ENCODE results near the gene SECISBP2L.

SECISBP2L gene

DNA sequence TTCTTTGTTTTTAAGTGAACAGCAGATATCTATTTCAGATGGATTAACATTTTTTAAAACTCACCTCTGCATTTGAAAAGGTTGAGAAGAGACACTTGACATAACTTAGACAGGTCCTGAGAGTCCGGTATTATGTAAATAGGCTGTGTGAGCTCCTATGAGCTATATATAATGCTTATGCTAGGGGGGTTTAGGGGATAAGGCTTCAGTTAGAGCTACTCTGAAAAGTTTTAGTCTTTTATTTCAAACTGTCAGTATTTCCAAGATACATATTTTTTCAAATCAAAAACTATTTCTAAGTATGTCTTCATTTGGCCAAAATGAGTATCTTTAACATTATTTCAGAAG, 99.4 kb downstream of the SECISBP2L start:
- Histone ChIP-seq H2AK5ac (ENCODE audit: low read depth, low read length) (no peak overlapping the region), H2BK12ac (ENCODE audit: low read length) (no peak overlapping the region), H4K8ac (ENCODE audit: low read depth, low read length) (no peak overlapping the region), H3K9me3 (replicated peaks in 1 of 2; ENCODE audit: control insufficient read depth in 2 of 2, insufficient read depth in 1 of 2, low read depth in 1 of 2, low read length in 2 of 2) (no peaks in the 10 kb centered on the region), H2BK15ac (ENCODE audit: low read length) (no peak overlapping the region), H3K27me3 (ENCODE audit: control insufficient read depth in 3 of 3, insufficient read depth in 3 of 3, low read depth in 1 of 3, low read length in 3 of 3) (peaks cover 0 to 2% (median 0%) of the 10 kb centered on the region in 3 experiments), H3K9ac (ENCODE audit: low read depth, low read length, poor library complexity) (no peak overlapping the region), H2BK5ac (ENCODE audit: low read length) (no peak overlapping the region), H3K79me1 (ENCODE audit: low read depth, low read length) (no peaks in the 10 kb centered on the region), H3K36me3 (replicated peaks in 1 of 2; ENCODE audit: control insufficient read depth in 2 of 2, insufficient read depth in 2 of 2, low read length in 2 of 2) (no peaks in the 10 kb centered on the region), H2BK120ac (ENCODE audit: low read depth, low read length) (no peak overlapping the region), H4K91ac (ENCODE audit: low read depth, low read length, poor library complexity) (no peak overlapping the region), H3K27ac (replicated peaks; ENCODE audit: low read length) (no peak overlapping the region), H2AFZ (ENCODE audit: low read length) (no peak overlapping the region), H3K18ac (ENCODE audit: low read length) (no peak overlapping the region), H3K4me3 (ENCODE audit: low read length in 2 of 2) (no peak overlapping the region), H3K14ac (ENCODE audit: low read length) (no peak overlapping the region), H3K4ac (ENCODE audit: low read length) (no peak overlapping the region), H3K4me2 (ENCODE audit: insufficient read depth, low read length, poor library complexity, severe bottlenecking) (no peak overlapping the region), H3K23ac (ENCODE audit: low read depth, low read length, poor library complexity) (no peak overlapping the region), H3K4me1 (ENCODE audit: control insufficient read depth in 2 of 2, insufficient read depth in 1 of 2, low read depth in 1 of 2, low read length in 2 of 2) (no peaks in the 10 kb centered on the region)
- no CpG with 5 or more reads among the region's 1 CpG for WGBS, 2 donors (ENCODE audit: extremely low coverage in 2 of 2, insufficient read length in 2 of 2, insufficient replicate concordance in 1 of 2)
- no peak for DNase-seq (ENCODE audit: low spot score)

GRCh38 chr15:48946074-48946839, 100.0 kb downstream of the SECISBP2L start:
- Histone ChIP-seq H2AFZ (ENCODE audit: low read length) (no peak overlapping the region), H2BK15ac (ENCODE audit: low read length) (no peak overlapping the region), H3K36me3 (replicated peaks in 1 of 2; ENCODE audit: control insufficient read depth in 2 of 2, insufficient read depth in 2 of 2, low read length in 2 of 2) (no peaks in the 10 kb centered on the region), H2AK5ac (ENCODE audit: low read depth, low read length) (no peak overlapping the region), H4K91ac (ENCODE audit: low read depth, low read length, poor library complexity) (no peak overlapping the region), H3K27ac (replicated peaks; ENCODE audit: low read length) (no peak overlapping the region), H3K4me1 (ENCODE audit: control insufficient read depth in 2 of 2, insufficient read depth in 1 of 2, low read depth in 1 of 2, low read length in 2 of 2) (no peaks in the 10 kb centered on the region), H3K4me2 (ENCODE audit: insufficient read depth, low read length, poor library complexity, severe bottlenecking) (no peak overlapping the region), H2BK12ac (ENCODE audit: low read length) (no peak overlapping the region), H2BK5ac (ENCODE audit: low read length) (no peak overlapping the region), H3K9ac (ENCODE audit: low read depth, low read length, poor library complexity) (no peak overlapping the region), H3K9me3 (replicated peaks in 1 of 2; ENCODE audit: control insufficient read depth in 2 of 2, insufficient read depth in 1 of 2, low read depth in 1 of 2, low read length in 2 of 2) (no peaks in the 10 kb centered on the region), H4K8ac (ENCODE audit: low read depth, low read length) (no peak overlapping the region), H3K27me3 (ENCODE audit: control insufficient read depth in 3 of 3, insufficient read depth in 3 of 3, low read depth in 1 of 3, low read length in 3 of 3) (peaks cover 0 to 2% (median 0%) of the 10 kb centered on the region in 3 experiments), H3K14ac (ENCODE audit: low read length) (no peak overlapping the region), H2BK120ac (ENCODE audit: low read depth, low read length) (no peak overlapping the region), H3K4ac (ENCODE audit: low read length) (no peak overlapping the region), H3K18ac (ENCODE audit: low read length) (no peak overlapping the region), H3K23ac (ENCODE audit: low read depth, low read length, poor library complexity) (no peak overlapping the region), H3K79me1 (ENCODE audit: low read depth, low read length) (no peaks in the 10 kb centered on the region), H3K4me3 (ENCODE audit: low read length in 2 of 2) (no peak overlapping the region)
- no peak for DNase-seq (ENCODE audit: low spot score)
- WGBS, 2 donors (ENCODE audit: extremely low coverage in 2 of 2, insufficient read length in 2 of 2, insufficient replicate concordance in 1 of 2): no CpG with 5 or more reads among the region's 5 CpGs

- no peak overlapping the region for H3K14ac ChIP-seq (ENCODE audit: low read length)
- no peaks in the 10 kb centered on the region for H3K79me1 ChIP-seq (ENCODE audit: low read depth, low read length)
- no peak overlapping the region for H3K27ac ChIP-seq (replicated peaks; ENCODE audit: low read length)
- H3K18ac ChIP-seq (ENCODE audit: low read length): no peak overlapping the region
- H2BK120ac ChIP-seq (ENCODE audit: low read depth, low read length): no peak overlapping the region
- no peaks in the 10 kb centered on the region for H3K36me3 ChIP-seq (replicated peaks in 1 of 2; ENCODE audit: control insufficient read depth in 2 of 2, insufficient read depth in 2 of 2, low read length in 2 of 2)
- WGBS, 2 donors (ENCODE audit: extremely low coverage in 2 of 2, insufficient read length in 2 of 2, insufficient replicate concordance in 1 of 2): no CpG with 5 or more reads among the region's 2 CpGs
- H4K8ac ChIP-seq (ENCODE audit: low read depth, low read length): no peak overlapping the region
- H3K4ac ChIP-seq (ENCODE audit: low read length): no peak overlapping the region
- H3K9ac ChIP-seq (ENCODE audit: low read depth, low read length, poor library complexity): no peak overlapping the region
- no peaks in the 10 kb centered on the region for H3K9me3 ChIP-seq (replicated peaks in 1 of 2; ENCODE audit: control insufficient read depth in 2 of 2, insufficient read depth in 1 of 2, low read depth in 1 of 2, low read length in 2 of 2)
- no peak overlapping the region for H3K4me2 ChIP-seq (ENCODE audit: insufficient read depth, low read length, poor library complexity, severe bottlenecking)
- no peak overlapping the region for H2BK5ac ChIP-seq (ENCODE audit: low read length)
- no peak overlapping the region for H3K23ac ChIP-seq (ENCODE audit: low read depth, low read length, poor library complexity)
- no peak overlapping the region for H4K91ac ChIP-seq (ENCODE audit: low read depth, low read length, poor library complexity)
- H3K4me3 ChIP-seq (ENCODE audit: low read length in 2 of 2): no peak overlapping the region
- H2AK5ac ChIP-seq (ENCODE audit: low read depth, low read length): no peak overlapping the region
- no peaks in the 10 kb centered on the region for H3K4me1 ChIP-seq (ENCODE audit: control insufficient read depth in 2 of 2, insufficient read depth in 1 of 2, low read depth in 1 of 2, low read length in 2 of 2)
- H2AFZ ChIP-seq (ENCODE audit: low read length): no peak overlapping the region
- no peak for DNase-seq (ENCODE audit: low spot score)
- H3K27me3 ChIP-seq (ENCODE audit: control insufficient read depth in 3 of 3, insufficient read depth in 3 of 3, low read depth in 1 of 3, low read length in 3 of 3): peaks cover 0 to under 1% (median 0%) of the 10 kb centered on the region in 3 experiments
- H2BK12ac ChIP-seq (ENCODE audit: low read length): no peak overlapping the region
- no peak overlapping the region for H2BK15ac ChIP-seq (ENCODE audit: low read length)
Measured at GRCh38 chr15:48945386-48945785, 100.9 kb downstream of the SECISBP2L start.

DNA sequence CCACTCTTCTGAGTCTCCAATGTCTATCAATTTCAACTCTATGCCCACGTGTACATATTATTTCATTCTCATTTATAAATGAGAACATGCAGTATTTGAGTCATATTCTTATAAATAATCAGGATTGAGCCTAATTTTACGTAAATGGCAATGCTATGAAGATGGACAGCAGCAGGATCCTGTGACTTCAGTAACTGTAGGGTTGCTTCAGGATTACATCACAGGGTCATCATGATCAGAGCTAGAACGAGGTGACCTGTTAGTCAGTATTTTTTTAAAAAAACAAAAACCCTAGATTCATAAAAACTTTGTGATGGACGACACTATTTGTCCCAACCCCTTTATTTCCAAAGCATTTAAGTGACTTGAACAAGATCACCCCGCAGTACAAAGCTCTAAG, 104.3 kb downstream of the SECISBP2L start:
- H3K14ac ChIP-seq (ENCODE audit: low read length): no peak overlapping the region
- H3K4me1 ChIP-seq (ENCODE audit: control insufficient read depth in 2 of 2, insufficient read depth in 1 of 2, low read depth in 1 of 2, low read length in 2 of 2): no peaks in the 10 kb centered on the region
- no peak overlapping the region for H3K4ac ChIP-seq (ENCODE audit: low read length)
- H3K9me3 ChIP-seq (replicated peaks in 1 of 2; ENCODE audit: control insufficient read depth in 2 of 2, insufficient read depth in 1 of 2, low read depth in 1 of 2, low read length in 2 of 2): no peaks in the 10 kb centered on the region
- H3K18ac ChIP-seq (ENCODE audit: low read length): no peak overlapping the region
- H3K4me2 ChIP-seq (ENCODE audit: insufficient read depth, low read length, poor library complexity, severe bottlenecking): no peak overlapping the region
- H3K27me3 ChIP-seq (ENCODE audit: control insufficient read depth in 3 of 3, insufficient read depth in 3 of 3, low read depth in 1 of 3, low read length in 3 of 3): no peaks in the 10 kb centered on the region
- no peak overlapping the region for H3K9ac ChIP-seq (ENCODE audit: low read depth, low read length, poor library complexity)
- H3K23ac ChIP-seq (ENCODE audit: low read depth, low read length, poor library complexity): no peak overlapping the region
- no peak overlapping the region for H2BK5ac ChIP-seq (ENCODE audit: low read length)
- no peak overlapping the region for H2AFZ ChIP-seq (ENCODE audit: low read length)
- WGBS, 2 donors (ENCODE audit: extremely low coverage in 2 of 2, insufficient read length in 2 of 2, insufficient replicate concordance in 1 of 2): no CpG with 5 or more reads among the region's 5 CpGs
- no peak overlapping the region for H4K8ac ChIP-seq (ENCODE audit: low read depth, low read length)
- H4K91ac ChIP-seq (ENCODE audit: low read depth, low read length, poor library complexity): no peak overlapping the region
- H2BK15ac ChIP-seq (ENCODE audit: low read length): no peak overlapping the region
- no peaks in the 10 kb centered on the region for H3K36me3 ChIP-seq (replicated peaks in 1 of 2; ENCODE audit: control insufficient read depth in 2 of 2, insufficient read depth in 2 of 2, low read length in 2 of 2)
- no peak overlapping the region for H2BK12ac ChIP-seq (ENCODE audit: low read length)
- DNase-seq (ENCODE audit: low spot score): no peak
- H2AK5ac ChIP-seq (ENCODE audit: low read depth, low read length): no peak overlapping the region
- no peak overlapping the region for H3K27ac ChIP-seq (replicated peaks; ENCODE audit: low read length)
- no peaks in the 10 kb centered on the region for H3K79me1 ChIP-seq (ENCODE audit: low read depth, low read length)
- no peak overlapping the region for H3K4me3 ChIP-seq (ENCODE audit: low read length in 2 of 2)
- H2BK120ac ChIP-seq (ENCODE audit: low read depth, low read length): no peak overlapping the region
